GM19324 (cell line): ENCODE measurements around the gene SSH2.

ENCODE experiments used
- ATAC-seq: cut with Tn5 transposase; IDR thresholded peaks from one replicate; pipeline ENCODE4 v1.9.1; 2021; ENCODE audit warnings: mild to moderate bottlenecking, moderate library complexity; ENCODE audit not compliant: unreplicated experiment, low FRiP score

SSH2 gene

GRCh38 chr17:29584452-29585079 is 345.5 kb downstream of the SSH2 start:
- no peak for ATAC-seq

DNA sequence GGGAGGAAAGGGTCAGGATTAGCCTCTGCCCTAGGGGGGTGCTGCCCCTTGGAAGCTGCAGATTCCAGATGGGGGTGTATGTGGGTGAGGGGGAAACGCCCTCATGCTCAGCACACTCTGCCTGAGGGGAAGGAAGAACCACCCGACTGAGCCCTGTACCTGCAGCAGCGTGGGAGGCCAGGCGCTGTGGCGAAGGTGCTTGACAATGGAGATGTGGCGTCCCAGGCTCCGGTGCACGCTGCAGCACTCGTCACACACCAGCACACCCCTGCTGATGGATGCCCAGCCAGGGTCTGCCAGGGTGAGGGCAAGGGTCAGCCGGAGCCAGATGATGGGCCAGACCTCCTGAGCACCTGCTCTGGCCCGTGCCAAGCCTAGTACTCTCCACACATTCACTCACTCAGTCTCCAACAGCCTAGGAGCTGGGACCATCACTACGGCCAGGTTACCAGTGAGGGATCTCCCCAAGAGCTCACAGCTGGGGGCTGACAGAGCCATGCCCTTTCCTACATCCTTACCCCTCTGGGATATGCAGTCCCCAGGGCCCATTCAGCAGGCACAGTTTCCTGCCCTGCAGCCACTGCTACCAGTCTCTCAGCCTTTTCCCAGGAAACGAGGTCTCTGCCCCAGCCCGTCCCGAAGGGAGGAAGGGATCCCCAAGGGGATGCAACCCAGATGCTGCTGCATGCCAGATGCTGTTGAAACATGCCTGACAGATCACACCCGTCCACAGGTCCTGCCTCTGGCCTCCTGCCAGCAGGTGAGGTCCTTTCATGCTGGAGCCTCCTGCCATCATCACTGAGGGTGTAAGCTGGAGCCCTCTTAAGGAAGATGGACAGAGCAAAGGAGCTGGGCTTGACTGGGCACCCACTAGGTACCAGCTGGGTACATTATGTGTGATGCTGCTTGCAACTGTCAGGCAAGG is 346.4 kb downstream of the SSH2 start:
- no peak for ATAC-seq

DNA sequence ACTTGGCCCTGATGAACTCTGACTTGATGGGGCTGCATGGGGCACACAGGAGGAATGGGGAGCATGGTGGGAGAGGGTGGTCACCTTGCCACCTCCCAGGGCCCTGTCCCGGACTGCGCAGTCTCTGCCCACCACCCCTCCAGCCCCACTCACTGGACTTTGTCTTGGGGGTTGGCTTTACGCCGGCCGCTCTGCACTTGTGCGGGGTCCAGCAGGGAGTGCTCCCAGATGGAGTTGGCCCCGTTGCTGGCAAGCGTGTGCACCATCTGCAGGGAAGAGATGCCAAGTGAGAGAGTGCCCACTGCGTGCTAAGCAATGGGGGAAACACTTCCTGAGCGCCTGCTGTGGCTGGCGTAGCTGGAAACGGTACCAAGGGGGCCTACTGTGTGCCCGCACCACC is 347.3 kb downstream of the SSH2 start:
- ATAC-seq: no peak

GRCh38 chr17:29582254-29582765 is 347.7 kb downstream of the SSH2 start:
- no peak for ATAC-seq

GRCh38 chr17:29581583-29582253 is 348.3 kb downstream of the SSH2 start:
- ATAC-seq: no peak

- peak; percentile 57 for ATAC-seq
These were observed 349.9 kb downstream of the SSH2 start for GRCh38 chr17:29579866-29580771.

- no peak for ATAC-seq
These were observed 351.2 kb downstream of the SSH2 start for GRCh38 chr17:29578626-29579485.

DNA sequence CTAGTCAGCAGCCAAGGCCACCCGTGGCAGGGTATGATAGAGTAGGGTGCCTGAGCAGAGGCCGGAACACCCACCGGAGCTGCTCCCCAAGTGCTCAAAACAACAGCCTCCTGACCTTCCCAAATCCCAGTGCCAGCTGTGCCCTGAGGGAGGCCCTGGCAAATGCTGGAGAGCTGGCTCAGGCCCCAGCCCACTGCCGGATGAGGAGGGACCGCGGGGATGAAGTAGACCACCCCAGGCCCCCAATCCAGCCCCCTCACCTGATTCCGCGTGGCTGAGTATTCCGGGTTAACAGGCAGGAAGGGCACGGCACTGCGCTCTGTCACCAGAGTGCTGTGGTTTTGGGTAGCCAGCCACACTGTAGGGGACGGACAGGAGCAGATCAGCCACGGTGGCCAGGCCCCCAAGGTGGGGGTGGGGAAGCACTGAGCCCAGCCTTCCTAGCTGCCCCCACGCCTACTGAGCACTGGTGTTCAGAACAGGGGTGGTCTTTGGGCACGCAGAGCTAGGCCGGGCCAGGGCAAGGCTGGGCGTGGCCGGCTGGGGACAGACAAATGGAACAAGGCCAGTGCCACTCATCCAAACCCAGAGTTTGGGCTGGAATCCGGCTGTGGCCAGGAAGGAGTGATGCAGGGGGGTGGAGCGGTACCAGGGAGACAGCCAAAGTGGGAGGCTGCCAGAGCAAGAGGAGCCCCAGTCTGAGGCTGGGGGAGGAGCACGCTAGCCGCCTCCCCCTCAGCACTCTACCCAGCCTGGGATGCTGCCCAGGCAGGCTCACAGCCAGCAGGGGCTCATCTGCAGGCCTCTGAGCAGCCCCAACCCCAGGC is 352.4 kb downstream of the SSH2 start:
- ATAC-seq: no peak

GRCh38 chr17:29577001-29577370 is 353.0 kb downstream of the SSH2 start:
- no peak for ATAC-seq

DNA sequence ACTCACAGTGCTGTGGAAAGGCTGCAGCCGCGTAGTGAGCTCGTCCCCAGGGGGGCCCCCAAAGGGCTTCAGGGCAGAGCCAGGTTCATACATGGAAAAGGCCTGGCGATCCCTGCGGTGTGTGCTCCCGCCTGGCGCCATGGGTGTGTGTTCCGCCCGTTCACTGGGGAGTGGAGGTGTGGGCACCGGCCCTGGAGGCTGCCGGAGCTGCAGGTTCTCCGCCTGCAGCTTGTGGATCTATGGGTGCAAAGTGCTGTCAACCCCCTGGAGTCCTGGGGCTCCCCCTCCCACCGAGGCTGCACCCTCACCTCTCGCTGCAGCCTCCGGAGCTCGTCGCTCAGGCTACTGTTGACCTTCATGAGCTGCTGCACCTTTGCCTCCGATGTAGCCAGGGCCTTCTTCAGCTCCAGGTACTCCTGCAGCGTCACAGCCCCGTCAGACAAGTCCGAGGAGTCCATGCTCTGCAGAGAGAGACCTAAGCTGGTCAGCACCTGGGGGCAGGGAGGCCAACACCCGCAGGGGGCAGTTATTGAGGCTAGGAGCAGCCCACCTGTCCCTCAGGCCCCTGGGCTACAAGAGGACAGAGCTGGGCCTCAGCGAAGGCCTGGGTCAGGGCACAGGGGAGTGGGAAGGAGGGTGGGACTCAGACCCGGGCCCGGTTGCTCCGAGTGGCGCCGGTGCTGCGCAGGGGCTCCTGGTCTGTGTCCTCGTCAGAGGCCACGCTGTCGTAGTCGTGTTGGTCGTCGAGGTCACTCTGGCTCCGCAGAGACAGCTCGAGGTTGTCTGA is 353.6 kb downstream of the SSH2 start:
- no peak for ATAC-seq
